ENCODE data around the gene ARHGEF33.

DNA sequence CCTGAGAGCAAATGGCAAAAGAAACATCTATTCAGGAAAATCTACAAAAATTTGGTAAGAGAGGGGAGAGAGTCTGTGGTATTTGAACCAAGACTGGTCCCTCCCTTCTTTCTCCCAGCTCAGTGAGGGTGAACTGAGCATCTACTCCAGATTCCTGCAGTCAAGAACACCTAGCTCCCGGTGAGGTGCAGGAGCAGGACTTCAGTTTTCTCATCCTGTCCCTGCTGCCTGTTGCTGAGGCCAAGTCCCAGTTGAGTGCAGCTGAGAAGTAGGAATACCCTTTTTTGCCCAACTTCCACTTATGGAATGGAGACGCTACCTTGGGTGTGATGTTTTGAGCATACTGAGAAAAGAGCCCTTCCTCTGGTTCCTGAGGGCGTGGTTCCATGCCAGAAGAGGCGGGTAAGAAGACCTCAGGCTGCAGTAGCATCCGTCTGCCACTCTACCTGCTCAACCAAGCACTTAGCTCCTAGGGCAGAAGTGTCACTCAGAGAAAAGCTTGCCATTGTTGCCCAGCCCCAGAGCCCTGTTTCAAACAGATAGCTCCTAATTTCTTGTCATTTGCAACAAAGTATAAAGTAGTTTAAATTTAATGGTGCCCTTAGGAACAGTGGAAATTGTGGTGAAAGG is 118.3 kb downstream of the ARHGEF33 start:
- TF ChIP-seq, protein P1, sequence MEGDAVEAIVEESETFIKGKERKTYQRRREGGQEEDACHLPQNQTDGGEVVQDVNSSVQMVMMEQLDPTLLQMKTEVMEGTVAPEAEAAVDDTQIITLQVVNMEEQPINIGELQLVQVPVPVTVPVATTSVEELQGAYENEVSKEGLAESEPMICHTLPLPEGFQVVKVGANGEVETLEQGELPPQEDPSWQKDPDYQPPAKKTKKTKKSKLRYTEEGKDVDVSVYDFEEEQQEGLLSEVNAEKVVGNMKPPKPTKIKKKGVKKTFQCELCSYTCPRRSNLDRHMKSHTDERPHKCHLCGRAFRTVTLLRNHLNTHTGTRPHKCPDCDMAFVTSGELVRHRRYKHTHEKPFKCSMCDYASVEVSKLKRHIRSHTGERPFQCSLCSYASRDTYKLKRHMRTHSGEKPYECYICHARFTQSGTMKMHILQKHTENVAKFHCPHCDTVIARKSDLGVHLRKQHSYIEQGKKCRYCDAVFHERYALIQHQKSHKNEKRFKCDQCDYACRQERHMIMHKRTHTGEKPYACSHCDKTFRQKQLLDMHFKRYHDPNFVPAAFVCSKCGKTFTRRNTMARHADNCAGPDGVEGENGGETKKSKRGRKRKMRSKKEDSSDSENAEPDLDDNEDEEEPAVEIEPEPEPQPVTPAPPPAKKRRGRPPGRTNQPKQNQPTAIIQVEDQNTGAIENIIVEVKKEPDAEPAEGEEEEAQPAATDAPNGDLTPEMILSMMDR (IDR thresholded peaks at IDR 0.05) = no peak
- TF ChIP-seq EZH2 (IDR thresholded peaks at IDR 0.05) (no peak), EZH2phosphoT487 (IDR thresholded peaks at IDR 0.05) (no peak)

Data from neural progenitor cell (in vitro differentiated cells).